H9 (cell line): ENCODE measurements around the gene NDUFV3. TPM values are rescaled to one million over a fixed set of nuclear protein-coding genes. Genes with fewer than 3 reads are reported as not detected.

Source experiments
- DNase-seq: peaks from one replicate; pipeline ENCODE4 v3.0.0-alpha.2; 2017
- H2AFZ ChIP-seq: one replicate; pipeline ENCODE4 v1.6.1; 2013; ENCODE audit warnings: mild to moderate bottlenecking, low read length, control low read depth, moderate library complexity
- H2AK5ac ChIP-seq: 2 replicates; pipeline ENCODE4 v1.6.1; 2013; ENCODE audit warnings: low read length, control low read depth, mixed read lengths; ENCODE audit not compliant: insufficient read length
- H2BK120ac ChIP-seq: one replicate; pipeline ENCODE4 v1.6.1; 2013; ENCODE audit warnings: low read depth, mild to moderate bottlenecking, low read length, control low read depth, inconsistent platforms; ENCODE audit not compliant: poor library complexity, severe bottlenecking
- H2BK12ac ChIP-seq: 2 replicates; pipeline ENCODE4 v1.6.1; 2013; ENCODE audit warnings: low read length, control low read depth, mixed read lengths, low read depth; ENCODE audit not compliant: insufficient read length
- H2BK15ac ChIP-seq: 2 replicates; pipeline ENCODE4 v1.6.1; 2013; ENCODE audit warnings: low read depth, low read length, control low read depth
- H2BK20ac ChIP-seq: one replicate; pipeline ENCODE4 v1.6.1; 2013; ENCODE audit warnings: low read depth, mild to moderate bottlenecking, low read length, control low read depth, inconsistent platforms; ENCODE audit not compliant: poor library complexity, severe bottlenecking
- H2BK5ac ChIP-seq: 2 replicates; pipeline ENCODE4 v1.6.1; 2013; ENCODE audit warnings: low read length, control low read depth, mixed read lengths; ENCODE audit not compliant: insufficient read length
- H3K14ac ChIP-seq: 2 replicates; pipeline ENCODE4 v1.6.1; 2013; ENCODE audit warnings: low read length, control low read depth; ENCODE audit not compliant: insufficient read depth
- H3K18ac ChIP-seq: 2 replicates; pipeline ENCODE4 v1.6.1; 2013; ENCODE audit warnings: low read depth, mild to moderate bottlenecking, mixed read lengths, low read length, control low read depth; ENCODE audit not compliant: insufficient read length
- H3K23ac ChIP-seq: 2 replicates; pipeline ENCODE4 v1.6.1; 2013; ENCODE audit warnings: low read length, control low read depth, mixed read lengths, low read depth; ENCODE audit not compliant: insufficient read length
- H3K23me2 ChIP-seq: 2 replicates; pipeline ENCODE4 v1.6.1; 2013; ENCODE audit warnings: low read depth, mild to moderate bottlenecking, mixed read lengths, low read length, control low read depth; ENCODE audit not compliant: insufficient read length, poor library complexity, severe bottlenecking
- H3K27ac ChIP-seq: 2 replicates; pipeline ENCODE4 v1.5.1; 2013; ENCODE audit warnings: low read length, control low read depth, mixed read lengths, low read depth; ENCODE audit not compliant: insufficient read length
- H3K27me3 ChIP-seq: 2 replicates; pipeline ENCODE4 v1.6.1; 2013; ENCODE audit warnings: low read length, control low read depth, inconsistent platforms; ENCODE audit not compliant: insufficient read depth
- H3K4ac ChIP-seq: 2 replicates; pipeline ENCODE4 v1.6.1; 2013; ENCODE audit warnings: low read depth, mild to moderate bottlenecking, control low read depth, inconsistent platforms, low read length, moderate library complexity
- H3K4me1 ChIP-seq: 2 replicates; pipeline ENCODE4 v1.6.1; 2013; ENCODE audit warnings: low read length, control low read depth, inconsistent platforms; ENCODE audit not compliant: insufficient read depth
- H3K4me2 ChIP-seq: 2 replicates; pipeline ENCODE4 v1.6.1; 2013; ENCODE audit warnings: low read length, control low read depth, mixed read lengths; ENCODE audit not compliant: insufficient read length, insufficient read depth
- H3K56ac ChIP-seq: 2 replicates; pipeline ENCODE4 v1.6.1; 2013; ENCODE audit warnings: low read depth, mild to moderate bottlenecking, mixed read lengths, low read length, control low read depth; ENCODE audit not compliant: insufficient read length
- H3K79me1 ChIP-seq: 2 replicates; pipeline ENCODE4 v1.6.1; 2013; ENCODE audit warnings: low read depth, mild to moderate bottlenecking, moderate library complexity, low read length, control low read depth, inconsistent platforms; ENCODE audit not compliant: insufficient read depth, poor library complexity, severe bottlenecking
- H3K79me2 ChIP-seq: 2 replicates; pipeline ENCODE4 v1.6.1; 2013; ENCODE audit warnings: low read length, control low read depth, inconsistent platforms; ENCODE audit not compliant: insufficient read depth
- H3K9ac ChIP-seq: 2 replicates; pipeline ENCODE4 v1.6.1; 2013; ENCODE audit warnings: low read length, control low read depth, mixed read lengths; ENCODE audit not compliant: insufficient read length; ENCODE audit errors: extremely low read depth
- H3K9me3 ChIP-seq: one replicate; pipeline ENCODE4 v1.6.1; 2013; ENCODE audit warnings: low read depth, low read length, inconsistent platforms; ENCODE audit not compliant: control insufficient read depth
- H3T11ph ChIP-seq: one replicate; pipeline ENCODE4 v1.6.1; 2013; ENCODE audit warnings: mild to moderate bottlenecking, low read length, control low read depth, inconsistent platforms
- H4K20me1 ChIP-seq: one replicate; pipeline ENCODE4 v1.6.1; 2013; ENCODE audit not compliant: control insufficient read depth, insufficient read length, insufficient read depth
- H4K5ac ChIP-seq: 2 replicates; pipeline ENCODE4 v1.6.1; 2013; ENCODE audit warnings: low read depth, mild to moderate bottlenecking, mixed read lengths, low read length, control low read depth; ENCODE audit not compliant: insufficient read length
- H4K8ac ChIP-seq: replicated peaks from 2 replicates; pipeline ENCODE4 v1.6.1; 2013; ENCODE audit warnings: low read length, control low read depth, mixed read lengths, low read depth; ENCODE audit not compliant: insufficient read length
- H4K91ac ChIP-seq: 2 replicates; pipeline ENCODE4 v1.6.1; 2013; ENCODE audit warnings: low read depth, mild to moderate bottlenecking, moderate library complexity, mixed read lengths, low read length, control low read depth; ENCODE audit not compliant: insufficient read length
- H3K27ac Mint-ChIP-seq, 3 experiments: 2 replicates in 2 of 3; 3 replicates in 1 of 3; pipeline ENCODE4 v1.8.0; 2020 to 2021; ENCODE audit warnings: mixed read lengths in 3 of 3, mild to moderate bottlenecking in 1 of 3, moderate library complexity in 1 of 3
- H3K27me3 Mint-ChIP-seq: 2 replicates; pipeline ENCODE4 v1.8.0; 2021; ENCODE audit warnings: low read depth, mild to moderate bottlenecking, moderate library complexity, mixed read lengths
- H3K36me3 Mint-ChIP-seq, 3 experiments: 2 replicates in 2 of 3; 3 replicates in 1 of 3; pipeline ENCODE4 v1.8.0; 2020 to 2021; ENCODE audit warnings: low read depth in 3 of 3, mixed read lengths in 3 of 3; ENCODE audit not compliant: insufficient read depth in 1 of 3
- H3K4me1 Mint-ChIP-seq, 2 experiments: 2 replicates each; pipeline ENCODE4 v1.8.0; 2020; ENCODE audit warnings: mixed read lengths in 2 of 2
- H3K4me3 Mint-ChIP-seq, 2 experiments: 2 replicates in 1 of 2; 3 replicates in 1 of 2; pipeline ENCODE4 v1.8.0; 2020 to 2021; ENCODE audit warnings: mild to moderate bottlenecking in 2 of 2, mixed read lengths in 2 of 2, moderate library complexity in 1 of 2
- H3K9me3 Mint-ChIP-seq, 2 experiments: 2 replicates in 1 of 2; 3 replicates in 1 of 2; pipeline ENCODE4 v1.8.0; 2020; ENCODE audit warnings: mild to moderate bottlenecking in 2 of 2, mixed read lengths in 2 of 2, moderate library complexity in 1 of 2
- WGBS: extraction: QIAGEN DNeasy Blood & Tissue Kit; methylation state at CpG from one replicate; pipeline ENCODE4 v1.1.7; 2013; ENCODE audit warnings: missing lambda C conversion rate, low lambda C conversion rate, mixed read lengths; ENCODE audit not compliant: insufficient read length; ENCODE audit errors: extremely low coverage; 5-methylcytosine and 5-hydroxymethylcytosine counted together
- total RNA-seq: library from RNA; stranded (reverse); gene quantifications from 2 replicates; pipeline ENCODE4 v1.2.1, GENCODE V29; 2021
- TF ChIP-seq, protein P1 (sequence below): fragments of 200-600 bp; sonication (generic); conservative IDR thresholded peaks from 3 replicates; pipeline ENCODE4 v1.8.0; 2021; ENCODE audit warnings: antibody characterized with exemption, mild to moderate bottlenecking

NDUFV3 gene
- total RNA-seq, 1 experiment from 2014 or later = 35.6 TPM

DNA sequence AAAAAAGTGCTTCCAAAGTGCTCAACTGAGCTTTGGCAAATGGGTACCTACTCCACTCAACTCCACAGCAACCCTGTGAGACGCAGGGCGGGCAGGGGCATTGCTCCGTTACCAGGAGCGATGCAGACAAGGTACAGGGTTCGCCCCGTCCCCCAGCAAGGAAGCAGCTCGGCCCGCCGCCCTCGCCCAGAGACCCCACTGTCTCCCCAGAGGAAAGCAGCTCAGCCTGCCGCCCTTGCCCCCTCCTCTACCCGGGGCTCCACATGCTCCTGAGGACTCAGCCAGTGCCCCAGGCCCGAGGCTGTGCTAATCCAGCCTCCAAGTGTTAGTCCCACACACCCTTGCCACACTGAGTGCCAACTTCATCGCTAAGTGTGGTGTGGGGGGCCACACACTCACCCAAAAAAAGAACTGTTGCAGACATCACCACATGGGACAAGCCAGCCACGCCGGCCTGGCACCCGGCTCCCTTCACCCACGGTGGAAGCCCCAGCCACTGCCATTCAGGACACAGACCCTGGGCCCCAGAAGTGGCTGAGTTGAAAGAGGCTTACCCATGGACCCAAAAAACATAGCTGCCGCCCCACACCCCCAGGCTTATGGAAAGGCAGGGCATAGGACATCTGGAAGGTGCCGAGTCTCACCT is 40.1 kb upstream of the NDUFV3 start:
- Histone ChIP-seq H2BK15ac (no peak overlapping the region), H3K27ac (no peak overlapping the region), H3K9ac (no peak overlapping the region), H3K4me1 (no peaks in the 10 kb centered on the region), H3K23me2 (no peaks in the 10 kb centered on the region), H3K18ac (no peak overlapping the region), H4K5ac (no peak overlapping the region), H3K79me1 (no peaks in the 10 kb centered on the region), H3K9me3 (no peaks in the 10 kb centered on the region), H3K4me2 (no peak overlapping the region), H3K27me3 (no peaks in the 10 kb centered on the region), H3K14ac (no peak overlapping the region), H3T11ph (no peak overlapping the region), H4K20me1 (no peaks in the 10 kb centered on the region), H3K4ac (no peak overlapping the region), H3K79me2 (no peaks in the 10 kb centered on the region), H2AFZ (no peak overlapping the region), H2BK120ac (no peak overlapping the region), H4K8ac (no peak overlapping the region), H2BK12ac (no peak overlapping the region), H4K91ac (no peak overlapping the region), H3K23ac (no peak overlapping the region), H3K56ac (no peak overlapping the region), H2AK5ac (no peak overlapping the region), H2BK5ac (no peak overlapping the region), H2BK20ac (no peak overlapping the region)
- Mint-ChIP-seq H3K9me3 (no peaks in the 10 kb centered on the region), H3K36me3 (peaks cover 58 to 95% (median 92%) of the 10 kb centered on the region in 3 experiments), H3K4me1 (no peaks in the 10 kb centered on the region), H3K4me3 (no peak overlapping the region), H3K27me3 (no peaks in the 10 kb centered on the region), H3K27ac (no peak overlapping the region; a peak in 1 of 7 replicates)
- TF ChIP-seq, protein P1, sequence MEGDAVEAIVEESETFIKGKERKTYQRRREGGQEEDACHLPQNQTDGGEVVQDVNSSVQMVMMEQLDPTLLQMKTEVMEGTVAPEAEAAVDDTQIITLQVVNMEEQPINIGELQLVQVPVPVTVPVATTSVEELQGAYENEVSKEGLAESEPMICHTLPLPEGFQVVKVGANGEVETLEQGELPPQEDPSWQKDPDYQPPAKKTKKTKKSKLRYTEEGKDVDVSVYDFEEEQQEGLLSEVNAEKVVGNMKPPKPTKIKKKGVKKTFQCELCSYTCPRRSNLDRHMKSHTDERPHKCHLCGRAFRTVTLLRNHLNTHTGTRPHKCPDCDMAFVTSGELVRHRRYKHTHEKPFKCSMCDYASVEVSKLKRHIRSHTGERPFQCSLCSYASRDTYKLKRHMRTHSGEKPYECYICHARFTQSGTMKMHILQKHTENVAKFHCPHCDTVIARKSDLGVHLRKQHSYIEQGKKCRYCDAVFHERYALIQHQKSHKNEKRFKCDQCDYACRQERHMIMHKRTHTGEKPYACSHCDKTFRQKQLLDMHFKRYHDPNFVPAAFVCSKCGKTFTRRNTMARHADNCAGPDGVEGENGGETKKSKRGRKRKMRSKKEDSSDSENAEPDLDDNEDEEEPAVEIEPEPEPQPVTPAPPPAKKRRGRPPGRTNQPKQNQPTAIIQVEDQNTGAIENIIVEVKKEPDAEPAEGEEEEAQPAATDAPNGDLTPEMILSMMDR = no peak
- no CpG with 5 or more reads among the region's 20 CpGs for WGBS
- DNase-seq = no peak
